ENCODE results near the gene SUPT3H. TPM values are rescaled to one million over a fixed set of nuclear protein-coding genes. Genes with fewer than 3 reads are reported as not detected.

Gene SUPT3H
- total RNA-seq, 1 experiment from 2014 or later: 14.8 TPM

DNA sequence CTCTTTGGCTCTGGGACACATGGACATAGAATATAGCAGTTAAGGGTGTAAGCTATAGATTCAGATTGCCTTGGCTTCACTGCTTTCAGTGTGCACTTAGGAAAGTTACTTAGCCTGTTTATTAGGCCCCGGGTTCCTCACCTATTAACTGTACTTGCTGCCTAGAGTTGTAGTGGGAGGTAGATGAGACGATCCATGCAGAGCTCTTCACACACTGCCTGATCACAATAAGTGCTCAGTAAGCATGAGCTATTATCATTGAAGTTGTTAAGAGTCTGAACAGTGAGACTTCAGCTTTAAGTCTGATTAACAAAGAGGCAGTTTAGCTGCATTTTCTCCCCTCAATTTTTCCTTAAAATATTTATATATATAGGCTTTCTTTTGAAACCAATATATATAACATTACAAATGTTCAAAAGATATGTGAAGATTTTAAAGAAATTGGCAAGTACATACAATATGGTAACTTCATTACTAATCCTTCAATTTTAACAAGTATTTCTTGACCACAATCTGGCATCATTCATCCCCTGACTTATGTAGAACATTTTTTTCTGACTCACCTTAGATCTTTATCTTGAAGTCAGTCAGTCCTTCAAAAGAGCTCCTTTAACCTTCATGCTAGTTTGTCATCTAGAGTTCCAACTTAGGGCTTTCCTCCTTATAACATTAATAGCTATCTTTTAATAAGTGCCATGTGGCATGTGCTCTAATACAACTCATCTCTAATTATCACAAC lies 20.5 kb upstream of the SUPT3H start:
- in situ Hi-C loops (cut with HindIII; ENCODE audit: low pct_unique_long_range_greater_than_20kb, low sequenced_read_pairs): no loop called here
- no peak for DNase-seq (ENCODE audit: low read depth)

GRCh38 chr6:45394586-45395095 lies 16.9 kb upstream of the SUPT3H start:
- no peak for DNase-seq (ENCODE audit: low read depth)
- in situ Hi-C loops (cut with HindIII; ENCODE audit: low pct_unique_long_range_greater_than_20kb, low sequenced_read_pairs): no loop called here

DNA sequence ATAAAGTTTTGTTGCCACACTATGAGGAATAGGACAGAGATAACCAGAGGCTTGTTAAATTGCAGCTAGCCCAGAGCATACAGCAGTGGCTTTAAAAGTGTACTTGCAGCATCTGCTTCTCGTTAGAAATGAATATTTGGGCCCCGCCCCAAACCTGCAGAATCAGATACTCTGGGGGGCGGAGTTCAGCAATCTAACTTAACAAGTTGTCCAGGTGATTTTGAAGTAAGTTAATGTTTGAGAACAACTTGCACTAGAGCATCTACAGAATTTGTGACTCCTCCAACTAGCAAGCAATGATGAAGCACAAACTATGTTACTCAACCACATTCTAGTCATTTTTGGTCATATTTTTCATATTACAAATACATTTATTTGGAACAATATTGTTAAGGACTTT lies 10.6 kb upstream of the SUPT3H start:
- DNase-seq (ENCODE audit: low read depth): no peak
- in situ Hi-C loops (cut with HindIII; ENCODE audit: low pct_unique_long_range_greater_than_20kb, low sequenced_read_pairs): no loop called here

GRCh38 chr6:45387236-45387635 lies 9.5 kb upstream of the SUPT3H start:
- in situ Hi-C loops (cut with HindIII; ENCODE audit: low pct_unique_long_range_greater_than_20kb, low sequenced_read_pairs): no loop called here
- DNase-seq (ENCODE audit: low read depth): no peak

- in situ Hi-C loops (cut with HindIII; ENCODE audit: low pct_unique_long_range_greater_than_20kb, low sequenced_read_pairs): no loop called here
- DNase-seq (ENCODE audit: low read depth): no peak
These were observed 8.8 kb upstream of the SUPT3H start for GRCh38 chr6:45386501-45386900.

GRCh38 chr6:45382391-45382790 lies 4.7 kb upstream of the SUPT3H start:
- in situ Hi-C loops (cut with HindIII; ENCODE audit: low pct_unique_long_range_greater_than_20kb, low sequenced_read_pairs): no loop called here
- DNase-seq (ENCODE audit: low read depth): no peak

DNA sequence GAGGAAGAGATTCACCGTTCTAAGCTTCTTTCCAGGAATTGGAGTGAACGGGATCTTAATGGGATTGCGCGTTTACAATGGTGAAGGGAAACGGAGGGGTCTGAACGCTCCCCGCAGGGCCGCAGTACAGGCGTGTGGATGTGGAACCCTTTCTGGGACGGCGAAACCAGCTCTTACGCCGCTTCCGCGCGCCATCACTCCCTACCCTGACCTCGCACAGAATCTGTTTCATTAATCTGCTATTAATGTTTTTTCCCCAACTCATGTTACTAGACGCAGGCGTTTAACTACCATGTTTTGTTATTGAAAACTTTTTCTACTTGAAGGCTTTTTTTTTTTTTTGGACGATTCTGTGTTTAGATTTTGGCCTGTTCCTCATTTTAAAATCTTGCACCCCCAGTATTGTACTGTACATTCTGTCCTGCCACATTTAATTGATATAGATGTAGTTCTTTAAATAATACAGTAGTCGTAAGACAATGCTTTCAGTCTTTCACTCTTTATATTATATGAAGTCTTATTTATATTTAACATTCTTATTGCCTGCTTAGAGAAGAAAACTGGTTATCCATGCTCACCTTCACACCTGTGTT lies 696 bp upstream of the SUPT3H start:
- in situ Hi-C loops (cut with HindIII; ENCODE audit: low pct_unique_long_range_greater_than_20kb, low sequenced_read_pairs): no loop called here
- no peak for DNase-seq (ENCODE audit: low read depth)

- in situ Hi-C loops (cut with HindIII; ENCODE audit: low pct_unique_long_range_greater_than_20kb, low sequenced_read_pairs): no loop called here
- DNase-seq (ENCODE audit: low read depth): no peak
These were observed 636 bp downstream of the SUPT3H start for GRCh38 chr6:45377043-45377553.

DNA sequence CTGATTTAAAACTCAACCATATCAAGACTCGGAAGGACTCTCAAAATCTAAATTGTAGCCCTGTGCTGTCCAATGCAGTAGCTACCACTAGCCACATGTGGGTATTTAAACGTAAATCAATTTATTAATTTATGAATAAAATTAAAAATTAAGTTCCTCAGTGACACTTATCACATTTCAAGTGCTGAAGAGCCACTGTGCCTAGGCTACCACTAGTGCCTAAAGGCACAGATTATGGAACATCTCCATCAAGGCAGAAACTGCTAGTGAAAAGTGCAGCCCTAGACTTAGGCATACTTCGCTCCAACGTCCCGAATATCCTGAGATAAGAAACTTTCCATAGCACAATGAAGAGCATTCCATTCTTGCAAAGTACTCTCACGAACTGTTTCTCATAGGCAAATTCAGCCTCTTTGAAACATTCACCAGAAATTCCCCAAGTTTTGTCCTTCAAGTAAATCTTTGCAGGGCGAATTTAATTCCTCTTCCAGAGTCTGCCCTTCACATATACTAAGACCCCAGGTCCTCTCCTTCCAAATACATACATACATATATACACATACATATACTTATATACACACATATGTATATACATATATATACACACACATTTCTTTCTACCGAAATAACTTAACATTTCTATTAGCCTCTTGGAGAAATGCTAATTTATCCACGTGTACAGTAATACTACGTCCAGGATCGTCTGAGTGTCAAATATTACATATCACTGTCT lies 1.3 kb downstream of the SUPT3H start:
- in situ Hi-C loops (cut with HindIII; ENCODE audit: low pct_unique_long_range_greater_than_20kb, low sequenced_read_pairs): no loop called here

DNA sequence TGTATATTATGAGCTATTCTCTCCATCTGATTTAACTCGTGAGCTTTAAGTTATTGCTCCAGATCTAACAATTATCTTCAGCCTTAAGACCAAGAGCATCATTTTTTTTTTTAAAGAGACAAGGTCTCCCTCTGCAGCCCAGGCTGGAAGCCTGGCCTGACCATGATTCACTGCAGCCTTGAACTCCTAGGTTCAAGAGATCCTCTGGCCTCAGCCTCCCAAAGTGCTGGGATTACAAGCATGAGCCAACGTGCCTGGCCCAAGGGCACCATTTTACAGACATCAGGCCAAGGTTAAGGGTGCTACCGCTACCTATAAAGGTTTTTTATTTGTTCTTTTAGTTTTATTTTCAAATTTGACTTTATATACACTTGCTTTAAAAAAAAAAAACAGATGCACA lies 2.3 kb downstream of the SUPT3H start:
- in situ Hi-C loops (cut with HindIII; ENCODE audit: low pct_unique_long_range_greater_than_20kb, low sequenced_read_pairs): no loop called here
- DNase-seq (ENCODE audit: low read depth): no peak

More for the DNA sequence above, 1.3 kb downstream of the SUPT3H start:
- DNase-seq (ENCODE audit: low read depth): no peak

DNA sequence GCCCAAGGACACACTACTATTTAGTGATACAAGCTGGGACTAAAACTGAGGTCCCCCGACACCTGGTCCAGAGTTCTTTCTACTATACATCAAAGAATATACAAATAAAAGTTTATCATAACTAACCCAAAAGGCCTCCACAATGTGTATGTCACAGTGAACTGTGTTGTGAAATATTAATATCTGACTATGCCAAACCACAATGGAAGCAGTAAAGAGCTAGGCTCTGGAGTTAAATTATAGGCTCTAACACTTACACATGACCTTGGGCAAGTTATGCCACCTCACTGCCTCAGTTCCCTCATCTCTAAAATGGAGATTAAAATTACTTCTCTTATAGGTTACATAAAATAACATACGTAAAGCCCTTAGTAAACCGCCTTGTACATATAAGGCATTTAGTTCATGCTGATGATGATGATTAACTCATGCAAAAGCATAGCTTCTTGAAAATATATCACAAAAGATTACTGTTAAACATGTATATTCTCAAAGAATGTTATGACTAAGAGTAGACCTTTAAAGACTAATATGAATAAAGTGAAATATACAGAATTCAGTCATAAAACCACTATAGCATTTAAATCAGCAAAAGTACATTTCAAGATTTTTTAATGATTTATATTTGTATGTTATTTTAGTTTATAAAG lies 5.7 kb downstream of the SUPT3H start:
- DNase-seq (ENCODE audit: low read depth): no peak
- in situ Hi-C loops (cut with HindIII; ENCODE audit: low pct_unique_long_range_greater_than_20kb, low sequenced_read_pairs): no loop called here

DNA sequence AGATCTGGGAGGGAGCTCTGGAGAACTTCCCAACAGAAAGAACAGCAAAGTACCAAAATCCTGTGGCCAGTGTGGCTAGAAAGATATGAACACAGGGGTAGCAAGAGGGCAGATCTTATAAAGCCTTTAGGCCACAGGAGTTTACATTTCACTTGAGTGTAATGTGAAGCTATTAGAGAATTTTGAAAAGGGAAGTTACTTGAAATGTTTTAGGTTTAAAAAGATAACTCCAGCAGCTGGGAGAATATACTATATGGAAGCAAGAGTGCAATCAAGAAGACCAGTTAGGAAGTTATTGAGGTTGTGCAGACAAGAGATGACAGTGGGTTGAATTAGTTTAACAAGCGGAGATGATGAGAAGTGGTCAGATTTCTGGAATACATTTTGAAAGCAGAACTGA lies 7.9 kb downstream of the SUPT3H start:
- DNase-seq (ENCODE audit: low read depth): no peak
- in situ Hi-C loops (cut with HindIII; ENCODE audit: low pct_unique_long_range_greater_than_20kb, low sequenced_read_pairs): no loop called here

- in situ Hi-C loops (cut with HindIII; ENCODE audit: low pct_unique_long_range_greater_than_20kb, low sequenced_read_pairs): no loop called here
- DNase-seq (ENCODE audit: low read depth): no peak
These were observed 9.7 kb downstream of the SUPT3H start for GRCh38 chr6:45367999-45368398.

DNA sequence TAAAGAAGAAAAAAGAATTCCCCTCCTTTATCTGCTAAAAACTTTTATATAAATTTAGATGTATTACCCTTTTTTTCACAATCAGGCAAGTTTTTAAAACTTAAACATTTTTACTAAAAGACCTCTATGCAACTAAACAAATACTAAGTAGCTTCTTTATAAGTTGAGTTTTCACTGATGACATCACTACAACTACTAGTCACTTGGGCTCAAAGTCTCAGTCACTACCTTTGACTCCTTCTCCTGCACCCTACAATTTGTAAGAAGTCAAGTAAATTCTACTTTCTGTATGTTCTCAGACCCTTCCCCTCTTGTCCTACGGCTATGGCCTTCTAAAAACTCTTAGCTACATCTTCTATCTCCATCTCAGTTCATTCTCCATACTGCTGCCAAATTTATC lies 11.2 kb downstream of the SUPT3H start:
- DNase-seq (ENCODE audit: low read depth): no peak
- in situ Hi-C loops (cut with HindIII; ENCODE audit: low pct_unique_long_range_greater_than_20kb, low sequenced_read_pairs): no loop called here

DNA sequence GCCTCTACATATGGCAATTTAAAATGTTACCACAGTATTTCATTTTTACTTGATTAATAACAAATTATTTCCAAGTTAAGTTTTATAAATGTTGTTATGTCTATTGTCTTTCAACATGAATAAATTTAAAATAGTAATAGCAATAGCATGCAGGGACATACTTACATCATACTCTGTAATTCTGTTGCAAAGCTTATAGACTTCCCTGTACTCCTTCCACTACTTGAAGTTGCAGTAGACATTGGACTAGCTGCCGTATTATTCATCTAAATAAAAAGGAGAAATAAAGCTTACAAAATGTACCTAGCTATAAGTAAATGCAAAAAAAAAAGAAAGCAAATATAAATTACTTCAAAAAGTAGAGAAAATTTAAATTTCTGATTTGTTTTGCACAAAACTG lies 12.7 kb downstream of the SUPT3H start:
- in situ Hi-C loops (cut with HindIII; ENCODE audit: low pct_unique_long_range_greater_than_20kb, low sequenced_read_pairs): no loop called here
- no peak for DNase-seq (ENCODE audit: low read depth)

GRCh38 chr6:45364466-45364865 lies 13.3 kb downstream of the SUPT3H start:
- no peak for DNase-seq (ENCODE audit: low read depth)
- in situ Hi-C loops (cut with HindIII; ENCODE audit: low pct_unique_long_range_greater_than_20kb, low sequenced_read_pairs): no loop called here

DNA sequence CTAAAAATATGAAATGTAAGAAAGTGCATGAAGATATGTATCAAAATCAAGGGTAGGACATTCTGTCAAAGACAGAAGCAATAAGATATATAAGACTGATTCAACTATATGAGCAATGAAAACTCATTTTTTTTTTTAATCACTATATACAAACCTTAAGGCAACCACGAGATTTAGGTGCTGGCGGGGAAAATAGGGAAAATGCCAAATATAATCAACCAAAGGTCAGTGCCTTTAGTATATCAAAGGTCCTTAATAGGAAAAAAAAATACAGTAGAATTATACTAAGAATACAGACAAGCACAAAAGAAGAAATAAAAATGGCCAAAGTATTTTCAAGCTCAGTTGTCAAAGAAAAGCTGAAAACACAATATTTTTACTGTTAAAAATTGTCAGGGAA lies 24.1 kb downstream of the SUPT3H start:
- no peak for DNase-seq (ENCODE audit: low read depth)
- in situ Hi-C loops (cut with HindIII; ENCODE audit: low pct_unique_long_range_greater_than_20kb, low sequenced_read_pairs): no loop called here

- in situ Hi-C loops (cut with HindIII; ENCODE audit: low pct_unique_long_range_greater_than_20kb, low sequenced_read_pairs): no loop called here
- no peak for DNase-seq (ENCODE audit: low read depth)
These were observed 26.1 kb downstream of the SUPT3H start for GRCh38 chr6:45351667-45352066.

GRCh38 chr6:45351076-45351475 lies 26.7 kb downstream of the SUPT3H start:
- in situ Hi-C loops (cut with HindIII; ENCODE audit: low pct_unique_long_range_greater_than_20kb, low sequenced_read_pairs): no loop called here
- DNase-seq (ENCODE audit: low read depth): no peak

All from Caki2 (cell line).